HUDEP-2 (cell line): ENCODE measurements around the gene MICB.
"Not testable (repeated sequence)": the region's sequence is repeated elsewhere in the genome, so short reads cannot be mapped to it uniquely, and the experiment has no call there.

Experiments used
- DNase-seq, 76 experiments: peaks; one replicate each; lab custom pipeline; 2025; ENCODE audit not compliant: unreplicated experiment in 76 of 76; lab: John Stamatoyannopoulos, UW

MICB gene

GRCh38 chr6:31473780-31474761, 23.9 kb upstream of the MICB start:
- no peak for DNase-seq

- peak in 1 of 76 experiments; percentile 27 for DNase-seq
These were observed 23.1 kb upstream of the MICB start for GRCh38 chr6:31474871-31475286.

DNA sequence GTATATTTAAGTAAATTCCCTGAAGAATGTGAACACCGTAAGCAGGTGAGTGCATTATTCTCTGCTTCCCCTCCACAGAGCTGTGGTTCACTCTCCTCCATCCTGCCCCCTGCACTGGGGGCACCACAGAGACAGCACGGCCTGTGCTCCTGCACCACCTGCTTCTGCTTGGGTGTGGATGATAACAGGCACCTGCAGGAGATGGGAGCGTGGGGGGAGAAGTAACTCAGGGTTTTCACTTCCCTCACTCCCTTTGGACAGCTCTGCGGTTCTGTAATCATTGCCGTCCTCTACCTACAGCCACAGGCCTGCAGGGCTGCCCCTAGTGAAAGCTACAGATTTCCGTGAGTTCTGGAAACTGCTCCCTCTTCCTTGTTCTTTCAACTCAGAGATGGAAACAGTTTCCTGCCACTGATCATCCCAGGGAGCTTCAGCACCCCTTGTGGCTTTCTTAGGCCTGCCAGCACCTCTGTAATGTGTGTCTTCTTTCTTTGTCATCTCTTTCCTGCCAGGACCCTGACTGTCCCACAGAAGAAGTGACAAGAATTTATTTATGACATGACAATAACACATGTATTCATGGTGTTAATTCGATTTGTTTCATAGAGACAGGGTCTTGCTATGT, 21.3 kb upstream of the MICB start:
- no peak for DNase-seq

DNA sequence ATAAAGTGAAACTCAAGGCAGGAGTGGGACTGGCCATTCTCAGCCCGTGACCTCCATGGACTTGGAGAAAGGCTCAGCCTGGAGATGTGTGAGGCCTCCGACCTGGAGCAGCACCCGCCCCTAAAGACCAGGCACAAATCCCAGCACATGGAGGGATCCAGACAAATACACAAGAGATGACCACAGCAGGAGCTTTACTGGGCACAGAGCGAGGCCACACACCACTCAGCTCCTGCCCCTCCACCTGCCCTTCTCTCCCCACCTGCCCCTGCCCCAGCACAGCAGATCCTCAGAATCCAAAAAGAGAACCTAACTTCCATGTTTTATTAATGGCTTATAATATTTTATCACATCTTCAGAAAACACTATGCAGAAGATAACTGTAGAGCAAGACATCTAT, 20.4 kb upstream of the MICB start:
- DNase-seq, result no peak

GRCh38 chr6:31478186-31478950, 19.6 kb upstream of the MICB start:
- DNase-seq, result no peak

- no peak for DNase-seq
These were observed 18.6 kb upstream of the MICB start for GRCh38 chr6:31479151-31479932.

DNA sequence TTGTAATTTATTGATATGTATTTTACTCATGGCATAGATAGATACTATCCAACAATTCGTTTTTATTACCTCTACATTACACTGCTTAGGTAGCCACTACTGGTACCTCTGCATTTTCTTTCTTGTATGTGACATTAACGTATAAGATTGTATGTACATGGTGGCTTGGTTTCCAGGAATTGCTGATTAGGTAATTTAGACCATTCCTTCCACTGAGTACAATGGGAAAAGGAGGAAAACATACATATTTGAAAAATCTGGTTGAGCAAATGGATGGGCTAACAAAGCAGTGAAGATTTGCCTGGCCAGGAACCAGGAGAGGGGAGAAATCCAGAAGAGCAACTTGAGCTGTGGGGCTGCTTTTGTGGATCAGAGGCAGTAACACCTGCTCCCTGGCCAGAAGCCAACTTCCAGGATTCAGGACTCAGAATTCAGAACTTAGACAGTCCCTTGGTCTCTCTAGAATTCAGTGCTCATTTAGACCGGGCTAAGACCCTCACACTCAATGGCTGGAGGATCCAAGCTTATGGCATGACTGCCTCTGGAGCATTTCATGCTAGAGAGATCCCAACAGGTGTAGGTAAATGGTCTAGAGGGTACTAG, 17.9 kb upstream of the MICB start:
- DNase-seq, result no peak

DNA sequence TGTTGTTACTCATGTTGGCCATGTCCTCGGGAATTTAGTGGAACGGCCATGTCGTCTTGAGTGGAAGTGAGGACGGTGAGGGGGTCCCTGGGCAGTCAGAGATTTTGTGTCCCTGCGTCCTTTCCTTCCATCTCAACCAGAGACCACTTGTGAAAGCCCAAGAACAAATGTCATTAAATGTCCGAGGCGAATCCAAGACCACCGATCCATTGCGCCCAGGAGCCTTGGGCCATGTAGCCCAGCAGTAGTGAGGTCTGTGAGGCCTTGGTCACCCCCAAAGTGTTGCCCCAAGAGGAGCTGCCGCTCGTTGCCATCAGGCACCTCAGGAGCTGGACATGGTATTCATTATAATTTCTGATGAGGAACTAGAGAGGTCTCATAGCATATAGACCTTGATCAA, 17.4 kb upstream of the MICB start:
- no peak for DNase-seq

GRCh38 chr6:31483392-31483791, 14.6 kb upstream of the MICB start:
- DNase-seq, result no peak

DNA sequence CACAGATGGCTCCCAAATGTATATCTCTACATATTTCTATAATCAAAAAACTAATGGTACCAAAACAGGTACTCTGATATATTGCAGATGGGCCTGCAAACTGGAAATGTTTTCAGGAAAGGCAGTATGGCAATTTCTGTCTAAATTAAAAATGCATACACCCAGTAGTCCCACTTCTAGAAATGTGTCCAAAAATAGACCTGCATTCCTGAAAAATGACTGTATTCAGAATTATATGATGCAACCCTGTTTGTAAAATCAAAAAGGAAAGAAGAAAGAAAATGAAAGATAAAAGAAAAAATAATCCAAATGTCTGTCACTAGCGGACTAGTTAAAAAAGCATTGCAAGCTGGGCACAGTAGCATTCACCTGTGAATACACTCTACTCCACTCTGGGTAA, 12.9 kb upstream of the MICB start:
- DNase-seq, result no peak

DNA sequence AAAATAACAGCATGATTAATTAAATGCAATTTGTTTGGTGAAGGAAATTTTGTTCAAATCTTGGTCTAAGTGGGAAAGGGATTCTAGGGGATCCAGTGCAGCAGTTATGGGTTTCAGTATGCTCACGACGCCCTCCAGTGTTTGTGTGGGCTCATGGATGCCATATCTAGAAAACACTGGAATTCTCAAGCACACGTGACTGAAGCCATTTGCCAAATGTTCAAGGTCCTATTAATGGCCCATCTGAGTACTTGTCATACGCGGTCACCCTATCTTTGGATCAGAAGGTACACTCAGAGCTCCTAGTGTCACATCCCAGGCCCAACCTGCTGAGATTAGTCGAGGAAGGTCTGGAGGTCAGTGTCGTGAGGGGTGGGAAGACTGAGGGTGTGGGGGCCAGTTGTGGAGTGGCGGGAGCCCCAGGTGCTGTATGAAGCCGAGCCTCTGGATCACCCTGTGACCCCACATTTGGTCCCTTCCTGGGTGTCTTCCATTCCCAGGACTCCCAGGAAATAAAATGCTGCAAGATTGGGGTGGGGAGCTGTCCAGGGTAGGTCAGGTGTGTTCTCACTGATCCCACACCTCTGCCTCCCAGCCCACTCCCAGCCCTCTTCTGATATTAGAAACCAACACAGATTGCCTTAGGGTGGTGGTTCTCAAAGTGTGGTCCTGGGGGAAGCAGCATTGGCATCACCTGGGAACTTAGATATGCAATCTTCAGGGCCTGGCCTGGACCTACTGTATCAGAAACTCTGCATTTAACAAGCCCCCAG, 11.7 kb upstream of the MICB start:
- not testable (repeated sequence) for DNase-seq

DNA sequence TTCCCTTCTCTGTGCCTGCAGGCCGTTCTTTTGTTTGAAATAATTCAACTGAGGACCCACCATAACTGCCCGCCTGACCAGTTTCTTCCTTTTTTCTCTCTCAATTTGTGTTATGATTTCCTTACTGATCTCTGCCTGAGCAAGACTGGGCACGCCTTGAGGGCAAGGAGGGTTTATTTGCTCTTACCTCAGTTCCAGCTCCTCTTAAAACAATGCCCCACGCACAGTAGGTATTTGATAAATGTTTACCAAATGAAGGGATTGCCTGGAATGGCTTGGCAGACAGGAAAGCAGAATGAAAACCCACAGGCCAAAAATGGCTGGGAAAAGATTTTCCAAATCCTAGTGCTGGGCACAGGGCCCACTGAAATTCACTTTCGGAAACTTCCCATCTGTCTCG, 10.3 kb upstream of the MICB start:
- DNase-seq, result not testable (repeated sequence)

DNA sequence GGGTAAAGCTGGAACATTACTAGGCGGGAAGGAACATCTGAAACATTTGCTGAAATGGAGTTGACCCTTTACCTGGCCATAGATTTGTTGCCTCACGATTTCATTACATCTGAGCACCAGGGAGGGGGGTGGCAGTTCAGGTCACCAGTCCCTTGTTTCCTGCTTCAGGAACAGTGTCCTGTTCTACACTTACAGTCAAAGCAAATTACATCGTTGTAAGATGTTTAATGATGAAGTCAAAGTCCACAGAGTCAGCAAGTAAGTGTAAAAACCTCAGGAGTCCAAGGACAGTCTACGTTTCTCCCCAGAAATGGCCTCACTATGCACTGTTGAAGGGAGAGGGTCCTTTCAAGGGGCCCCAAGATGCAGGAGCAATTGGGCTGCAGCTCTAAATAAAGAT, 8.9 kb upstream of the MICB start:
- no peak for DNase-seq

GRCh38 chr6:31490115-31490873, 7.7 kb upstream of the MICB start:
- no peak for DNase-seq

DNA sequence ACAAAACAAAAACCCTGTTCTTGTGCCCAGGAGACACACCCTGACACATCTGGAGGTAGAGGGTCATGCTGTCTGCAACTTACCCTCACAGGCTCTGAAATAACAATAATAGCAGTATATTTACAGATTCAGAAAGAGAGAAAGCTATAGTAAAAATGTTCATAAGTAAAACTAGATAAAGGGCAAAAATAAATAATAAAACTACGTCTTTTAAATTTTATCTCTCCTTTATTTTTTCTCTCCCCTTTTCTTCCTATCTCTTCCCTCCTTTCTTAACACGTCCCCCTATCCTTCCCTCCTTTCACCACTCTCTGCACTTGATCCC, 4.4 kb upstream of the MICB start:
- not testable (repeated sequence) for DNase-seq

GRCh38 chr6:31493875-31494694, 3.9 kb upstream of the MICB start:
- DNase-seq, result peak in 73 of 76 experiments; percentile 21 to 98 (median 73)

DNA sequence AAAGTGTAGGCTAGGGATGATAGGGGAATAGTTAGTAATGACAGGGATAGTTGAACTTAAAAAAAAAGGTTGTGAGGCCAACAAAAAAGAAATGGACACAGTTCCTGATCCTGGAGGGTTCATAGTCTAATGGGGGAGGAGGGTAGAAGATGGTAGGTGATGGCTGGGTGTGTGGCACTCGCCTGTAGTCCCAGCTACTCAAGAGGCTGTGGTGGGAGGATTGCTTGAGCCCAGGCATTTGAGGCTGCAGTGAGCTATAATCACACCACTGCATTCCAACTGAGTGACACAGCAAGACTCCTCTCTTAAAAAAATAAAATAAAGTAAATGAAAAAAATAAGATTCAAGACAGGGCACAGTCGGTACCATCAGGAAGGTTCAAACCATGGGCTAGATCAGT, 2.4 kb upstream of the MICB start:
- peak in 3 of 76 experiments; percentile 10 to 18 (median 15) for DNase-seq

GRCh38 chr6:31496826-31497225, 1.1 kb upstream of the MICB start:
- DNase-seq, result not testable (repeated sequence)
